HUES6 (cell line): ENCODE data around the gene TCF12.

Experiments used
- H3K27ac ChIP-seq: 2 replicates; pipeline ENCODE4 v1.7.0; 2013; ENCODE audit warnings: low read depth, mild to moderate bottlenecking, low read length, inconsistent platforms
- H3K27me3 ChIP-seq: 2 replicates; pipeline ENCODE4 v1.6.1; 2013; ENCODE audit warnings: low read length; ENCODE audit not compliant: control insufficient read depth, insufficient read depth
- H3K36me3 ChIP-seq: 2 replicates; pipeline ENCODE4 v1.6.1; 2013; ENCODE audit warnings: low read length; ENCODE audit not compliant: control insufficient read depth, insufficient read depth
- H3K4me1 ChIP-seq: 2 replicates; pipeline ENCODE4 v1.6.1; 2013; ENCODE audit warnings: low read length; ENCODE audit not compliant: control insufficient read depth, insufficient read depth
- H3K4me3 ChIP-seq: 2 replicates; pipeline ENCODE4 v1.5.1; 2013; ENCODE audit warnings: low read depth, low read length
- H3K9ac ChIP-seq: one replicate; pipeline ENCODE4 v1.6.1; 2013; ENCODE audit warnings: mild to moderate bottlenecking, low read length
- H3K9me3 ChIP-seq: 2 replicates; pipeline ENCODE4 v1.6.1; 2013; ENCODE audit warnings: low read depth, low read length; ENCODE audit not compliant: control insufficient read depth, insufficient read depth

Gene TCF12

GRCh38 chr15:57308170-57308545 is 389.7 kb downstream of the TCF12 start:
- no peaks in the 10 kb centered on the region for H3K27me3 ChIP-seq
- no peak overlapping the region for H3K4me3 ChIP-seq
- no peaks in the 10 kb centered on the region for H3K9me3 ChIP-seq
- H3K9ac ChIP-seq = no peak overlapping the region
- H3K36me3 ChIP-seq = no peaks in the 10 kb centered on the region
- peaks cover 4% of the 10 kb centered on the region; the same call in 1 of the 2 replicates for H3K4me1 ChIP-seq
- H3K27ac ChIP-seq = no peak overlapping the region

GRCh38 chr15:57309856-57310760 is 391.7 kb downstream of the TCF12 start:
- Histone ChIP-seq H3K9ac (no peak overlapping the region), H3K4me3 (no peak overlapping the region), H3K4me1 (peaks cover 4% of the 10 kb centered on the region; the same call in 1 of the 2 replicates), H3K27me3 (no peaks in the 10 kb centered on the region), H3K27ac (no peak overlapping the region), H3K36me3 (no peaks in the 10 kb centered on the region), H3K9me3 (no peaks in the 10 kb centered on the region)

- Histone ChIP-seq H3K4me1 (peaks cover 2% of the 10 kb centered on the region; the same call in 1 of the 2 replicates), H3K9me3 (no peaks in the 10 kb centered on the region), H3K4me3 (no peak overlapping the region), H3K36me3 (no peaks in the 10 kb centered on the region), H3K9ac (no peak overlapping the region), H3K27ac (no peak overlapping the region), H3K27me3 (no peaks in the 10 kb centered on the region)
Observed at GRCh38 chr15:57310876-57311275, 392.4 kb downstream of the TCF12 start.

- H3K4me1 ChIP-seq = no peaks in the 10 kb centered on the region
- H3K9me3 ChIP-seq = no peaks in the 10 kb centered on the region
- H3K36me3 ChIP-seq = no peaks in the 10 kb centered on the region
- no peak overlapping the region for H3K4me3 ChIP-seq
- no peaks in the 10 kb centered on the region for H3K27me3 ChIP-seq
- no peak overlapping the region for H3K9ac ChIP-seq
- H3K27ac ChIP-seq = no peak overlapping the region
Observed at GRCh38 chr15:57312006-57312317, 393.5 kb downstream of the TCF12 start.

GRCh38 chr15:57312318-57313133 is 394.1 kb downstream of the TCF12 start:
- Histone ChIP-seq H3K4me1 (no peaks in the 10 kb centered on the region), H3K27ac (no peak overlapping the region), H3K27me3 (no peaks in the 10 kb centered on the region), H3K36me3 (no peaks in the 10 kb centered on the region), H3K9me3 (no peaks in the 10 kb centered on the region), H3K9ac (no peak overlapping the region), H3K4me3 (no peak overlapping the region)

GRCh38 chr15:57313134-57313483 is 394.7 kb downstream of the TCF12 start:
- no peak overlapping the region for H3K27ac ChIP-seq
- no peaks in the 10 kb centered on the region for H3K27me3 ChIP-seq
- H3K9ac ChIP-seq = no peak overlapping the region
- no peaks in the 10 kb centered on the region for H3K4me1 ChIP-seq
- H3K36me3 ChIP-seq = no peaks in the 10 kb centered on the region
- no peak overlapping the region for H3K4me3 ChIP-seq
- no peaks in the 10 kb centered on the region for H3K9me3 ChIP-seq

- H3K27me3 ChIP-seq = no peaks in the 10 kb centered on the region
- H3K27ac ChIP-seq = no peak overlapping the region
- H3K9ac ChIP-seq = no peak overlapping the region
- H3K4me1 ChIP-seq = no peaks in the 10 kb centered on the region
- H3K4me3 ChIP-seq = no peak overlapping the region
- no peaks in the 10 kb centered on the region for H3K36me3 ChIP-seq
- H3K9me3 ChIP-seq = 0 out of 2 replicates have a peak, but pooled peaks cover 2% of the 10 kb centered on the region
Observed at GRCh38 chr15:57314221-57314620, 395.8 kb downstream of the TCF12 start.

GRCh38 chr15:57316451-57316850 is 398.0 kb downstream of the TCF12 start:
- H3K9ac ChIP-seq = no peak overlapping the region
- no peak overlapping the region for H3K27ac ChIP-seq
- H3K4me1 ChIP-seq = peaks cover 10% of the 10 kb centered on the region
- 0 out of 2 replicates have a peak, but pooled peaks cover 2% of the 10 kb centered on the region for H3K9me3 ChIP-seq
- no peaks in the 10 kb centered on the region for H3K27me3 ChIP-seq
- H3K4me3 ChIP-seq = no peak overlapping the region
- no peaks in the 10 kb centered on the region for H3K36me3 ChIP-seq

GRCh38 chr15:57319226-57319918 is 400.9 kb downstream of the TCF12 start:
- Histone ChIP-seq H3K9ac (no peak overlapping the region), H3K27ac (no peak overlapping the region), H3K4me3 (no peak overlapping the region)

GRCh38 chr15:57319919-57320560 is 401.6 kb downstream of the TCF12 start:
- no peaks in the 10 kb centered on the region for H3K27me3 ChIP-seq
- no peaks in the 10 kb centered on the region for H3K36me3 ChIP-seq
- H3K9ac ChIP-seq = no peak overlapping the region
- no peak overlapping the region for H3K27ac ChIP-seq
- peaks cover 36% of the 10 kb centered on the region for H3K4me1 ChIP-seq
- no peak overlapping the region for H3K4me3 ChIP-seq
- H3K9me3 ChIP-seq = 0 out of 2 replicates have a peak, but pooled peaks cover 2% of the 10 kb centered on the region

More at GRCh38 chr15:57319226-57319918, 400.9 kb downstream of the TCF12 start:
- Histone ChIP-seq H3K27me3 (no peaks in the 10 kb centered on the region), H3K4me1 (peaks cover 30% of the 10 kb centered on the region), H3K36me3 (no peaks in the 10 kb centered on the region), H3K9me3 (0 out of 2 replicates have a peak, but pooled peaks cover 2% of the 10 kb centered on the region)
